HepG2 (cell line): ENCODE measurements around the gene HSPA4L. TPM values are rescaled to one million over a fixed set of nuclear protein-coding genes. Genes with fewer than 3 reads are reported as not detected.

Source experiments
- ATAC-seq: fragments of 200-7000 bp; cut with Tn5 transposase; 3 replicates; pipeline ENCODE4 v1.9.1; 2020; ENCODE audit warnings: mild to moderate bottlenecking, moderate library complexity
- BruUV-seq: library from RNA; stranded (reverse); fragments of 400-500 nt; replicated peaks from 2 replicates; lab custom pipeline; 2021; lab: Mats Ljungman, UMichigan
- CTCF ChIA-PET: fragments of 300-600 bp; formaldehyde crosslinking; extraction: SDS; loops from one replicate; lab custom pipeline; 2021; ENCODE audit warnings: low total read pairs, inconsistent platforms, low intra/inter-chr PET ratio; lab: Yijun Ruan, JAX
- POLR2A ChIA-PET: fragments of 350-600 bp; sonication (Branson Sonifier 250); formaldehyde crosslinking; loops from one replicate; lab custom pipeline; 2020; ENCODE audit warnings: antibody characterized with exemption, inconsistent platforms; lab: Yijun Ruan, JAX
- DNase-seq: peaks from one replicate; pipeline ENCODE4 v3.0.0-alpha.2; 2015; ENCODE audit warnings: low spot score
- FAIRE-seq: peaks from 3 replicates; lab custom pipeline; 2011; peaks lifted over from hg19 to GRCh38; lab: Jason Lieb, UNC
- H2AFZ ChIP-seq: one replicate; pipeline ENCODE4 v1.6.1; 2011; ENCODE audit warnings: low read length, inconsistent platforms
- H3K27ac ChIP-seq: fragments of 300-600 bp; 3 replicates; pipeline ENCODE4 v1.8.0; 2011; ENCODE audit warnings: mixed run types, mild to moderate bottlenecking, mixed read lengths, low read length, inconsistent platforms; ENCODE audit not compliant: insufficient read depth; ENCODE audit errors: extremely low read length
- H3K27me3 ChIP-seq, 2 experiments: fragments of 200-600 bp in 1 of 2; 2 replicates in 1 of 2; 3 replicates in 1 of 2; pipeline versions ENCODE4 v1.6.0 to v1.8.0; 2011; ENCODE audit warnings: low read length in 2 of 2, mild to moderate bottlenecking in 2 of 2, moderate library complexity in 2 of 2, inconsistent platforms in 1 of 2; ENCODE audit not compliant: insufficient read depth in 2 of 2, control insufficient read depth in 1 of 2
- H3K36me3 ChIP-seq, 2 experiments: fragments of 200-600 bp in 1 of 2; replicated peaks in 1 of 2; 2 replicates in 1 of 2; 3 replicates in 1 of 2; pipeline versions ENCODE4 v1.5.1 to v1.8.0; 2011; ENCODE audit warnings: low read length in 2 of 2, inconsistent platforms in 1 of 2; ENCODE audit not compliant: insufficient read depth in 2 of 2, control insufficient read depth in 1 of 2
- H3K4me1 ChIP-seq: 2 replicates; pipeline ENCODE4 v1.5.1; 2012; ENCODE audit warnings: low read length, inconsistent platforms; ENCODE audit not compliant: insufficient read depth
- H3K4me2 ChIP-seq: 2 replicates; pipeline ENCODE4 v1.6.0; 2011; ENCODE audit warnings: low read depth, low read length, inconsistent platforms
- H3K4me3 ChIP-seq, 3 experiments: fragments of 200-600 bp in 1 of 3; sonication (generic), shearing (Covaris generic) in 1 of 3; replicated peaks in 1 of 3; 2 replicates each; pipeline ENCODE4 v1.5.1; 2011 to 2016; ENCODE audit warnings: low read length in 3 of 3, inconsistent platforms in 2 of 3, low read depth in 2 of 3, mild to moderate bottlenecking in 2 of 3, control low read depth in 1 of 3, mixed read lengths in 1 of 3; ENCODE audit not compliant: insufficient read depth in 1 of 3
- H3K79me2 ChIP-seq: one replicate; pipeline ENCODE4 v1.6.1; 2011; ENCODE audit warnings: low read length, inconsistent platforms; ENCODE audit not compliant: insufficient read depth
- H3K9ac ChIP-seq: 2 replicates; pipeline ENCODE4 v1.6.0; 2011; ENCODE audit warnings: mild to moderate bottlenecking, low read depth, low read length, inconsistent platforms; ENCODE audit not compliant: insufficient read depth
- H3K9me3 ChIP-seq: 2 replicates; pipeline ENCODE4 v1.5.1; 2012; ENCODE audit warnings: mild to moderate bottlenecking, low read length
- H4K20me1 ChIP-seq: 2 replicates; pipeline ENCODE4 v1.6.0; 2011; ENCODE audit warnings: inconsistent platforms, mild to moderate bottlenecking, low read length, moderate library complexity; ENCODE audit not compliant: insufficient read depth
- FOXP1 ChIP-seq, 2 experiments: fragments of 450-650 bp in 1 of 2; IDR thresholded peaks; 2 replicates each; pipeline ENCODE4 v1.6.1; 2017 to 2018; ENCODE audit warnings: antibody characterized with exemption in 1 of 2
- HIC2 ChIP-seq: sonication (generic); formaldehyde crosslinking; IDR thresholded peaks from 2 replicates; pipeline ENCODE4 v1.9.0; 2022; ENCODE audit warnings: low read depth, missing genetic modification reagents
- HOXA3 ChIP-seq: sonication (generic); formaldehyde crosslinking; IDR thresholded peaks from 2 replicates; pipeline ENCODE4 v1.5.0; 2020; ENCODE audit warnings: missing genetic modification reagents
- MAFG ChIP-seq: sonication (generic); formaldehyde crosslinking; IDR thresholded peaks from 2 replicates; pipeline ENCODE4 v1.5.1; 2020; ENCODE audit warnings: mild to moderate bottlenecking, missing genetic modification reagents
- MED8 ChIP-seq: sonication (generic); formaldehyde crosslinking; IDR thresholded peaks from 2 replicates; pipeline ENCODE4 v1.8.1; 2023; ENCODE audit warnings: mild to moderate bottlenecking, missing genetic modification reagents; ENCODE audit not compliant: insufficient replicate concordance
- MIXL1 ChIP-seq: IDR thresholded peaks from 2 replicates; pipeline ENCODE4 v1.6.1; 2016
- NONO ChIP-seq, 2 experiments: fragments of 450-650 bp in 1 of 2; sonication (generic) in 1 of 2; formaldehyde crosslinking in 1 of 2; IDR thresholded peaks in 1 of 2; conservative IDR thresholded peaks in 1 of 2; 2 replicates each; pipeline versions ENCODE4 v1.6.1 to v1.8.0; 2017 to 2022; ENCODE audit warnings: mild to moderate bottlenecking in 1 of 2, missing genetic modification reagents in 1 of 2, moderate library complexity in 1 of 2
- REPIN1 ChIP-seq: sonication (generic); formaldehyde crosslinking; IDR thresholded peaks from 2 replicates; pipeline ENCODE4 v1.8.0; 2022; ENCODE audit warnings: missing genetic modification reagents, low read depth, mild to moderate bottlenecking, borderline replicate concordance
- RFX1 ChIP-seq: fragments of 450-650 bp; IDR thresholded peaks from 2 replicates; pipeline ENCODE4 v1.6.1; 2017
- SOX6 ChIP-seq, 2 experiments: fragments of 450-650 bp in 1 of 2; sonication (generic) in 1 of 2; formaldehyde crosslinking in 1 of 2; IDR thresholded peaks; 2 replicates each; pipeline versions ENCODE4 v1.4.0 to v1.6.1; 2017 to 2020; ENCODE audit warnings: antibody characterized with exemption in 1 of 2, mild to moderate bottlenecking in 1 of 2, missing genetic modification reagents in 1 of 2
- THAP8 ChIP-seq: sonication (generic); formaldehyde crosslinking; IDR thresholded peaks from 2 replicates; pipeline ENCODE4 v1.5.1; 2020; ENCODE audit warnings: missing genetic modification reagents, mild to moderate bottlenecking, borderline replicate concordance
- YY1 ChIP-seq: IDR thresholded peaks from 2 replicates; pipeline ENCODE4 v1.6.1; 2011; ENCODE audit warnings: low read length, low read depth, moderate library complexity, mild to moderate bottlenecking; ENCODE audit not compliant: insufficient read depth, insufficient replicate concordance
- ZC3H13 ChIP-seq: sonication (generic); formaldehyde crosslinking; IDR thresholded peaks from 2 replicates; pipeline ENCODE4 v1.8.1; 2023; ENCODE audit warnings: mild to moderate bottlenecking, missing genetic modification reagents, moderate library complexity
- ZFP37 ChIP-seq: sonication (generic); formaldehyde crosslinking; IDR thresholded peaks from 2 replicates; pipeline ENCODE4 v1.4.0; 2020; ENCODE audit warnings: missing genetic modification reagents, borderline replicate concordance
- ZNF274 ChIP-seq: sonication (generic); formaldehyde crosslinking; IDR thresholded peaks from 2 replicates; pipeline ENCODE4 v1.5.1; 2020; ENCODE audit warnings: mild to moderate bottlenecking, missing genetic modification reagents
- ZNF597 ChIP-seq: sonication (generic); formaldehyde crosslinking; IDR thresholded peaks from 2 replicates; pipeline ENCODE4 v1.5.0; 2020; ENCODE audit warnings: missing genetic modification reagents
- ZNF777 ChIP-seq: sonication (generic); formaldehyde crosslinking; IDR thresholded peaks from 2 replicates; pipeline ENCODE4 v1.4.0; 2020; ENCODE audit warnings: missing genetic modification reagents
- ZSCAN20 ChIP-seq: sonication (generic); formaldehyde crosslinking; IDR thresholded peaks from 2 replicates; pipeline ENCODE4 v1.4.0; 2020; ENCODE audit warnings: missing genetic modification reagents, mild to moderate bottlenecking, borderline replicate concordance
- WGBS: methylation state at CpG from one replicate; pipeline ENCODE4 v1.1.6; 2017; ENCODE audit warnings: low lambda C conversion rate; 5-methylcytosine and 5-hydroxymethylcytosine counted together
- in situ Hi-C: cut with HindIII; loops from 2 replicates; pipeline ENCODE4 v1.10.0; 2017; ENCODE audit warnings: low pct_unique_long_range_greater_than_20kb; ENCODE audit not compliant: extremely low pct_ligation_motif_present
- intact Hi-C: fragments of 100-400 bp; cut with micrococcal nuclease; formaldehyde crosslinking; loops from one replicate; pipeline ENCODE4 v1.10.0; 2022; ENCODE audit not compliant: unreplicated experiment
- polyA plus RNA-seq, 8 experiments: library from polyadenylated mRNA; depleted of rRNA in 3 of 8; stranded (reverse) in 7 of 8; unstranded in 1 of 8; fragments of >200 nt; fragmentation: Illumina TruSeq in 4 of 8; extraction: Trizol in 4 of 8; gene quantifications; 2 replicates each; pipeline versions ENCODE4 v1.2.1 to v1.2.3, GENCODE V29; 2011 to 2016; ENCODE audit warnings: low read depth in 4 of 8, missing spikeins in 1 of 8, mixed read lengths in 1 of 8; ENCODE audit not compliant: insufficient read depth in 1 of 8
- total RNA-seq, 5 experiments: library from RNA; depleted of rRNA; stranded (reverse); fragments of >200 nt; fragmentation: Illumina TruSeq; extraction: Trizol; gene quantifications; 2 replicates each; pipeline ENCODE4 v1.2.3, GENCODE V29; 2016; ENCODE audit warnings: low read depth in 1 of 5
- TF ChIP-seq, protein P1 (sequence below): sonication (generic); formaldehyde crosslinking; IDR thresholded peaks from 2 replicates; pipeline ENCODE4 v1.5.0; 2020; ENCODE audit warnings: mild to moderate bottlenecking, missing genetic modification reagents

HSPA4L gene
- total and polyA plus RNA-seq, 2 of the 13 experiments (the other 11 are each of a cell fraction or from before 2014, with no cell fraction given) = 3.7 to 31.5 TPM

GRCh38 chr4:127782025-127782274, 172 bp upstream of the HSPA4L start:
- H3K9ac ChIP-seq = peak overlapping the region; percentile 78
- no peak for DNase-seq
- peak overlapping the region; percentile 90 for H3K4me2 ChIP-seq
- ATAC-seq = no peak; the same call in 2 of the 3 replicates
- no peaks in the 10 kb centered on the region for H3K36me3 ChIP-seq
- CTCF ChIA-PET = no interaction called here
- intact Hi-C loops (loop anchor here (10.0 kb wide), 2 partner anchors 103 to 183 kb away; partner anchors contain the start of genes ABHD18, MFSD8 and PLK4), in situ Hi-C loops (no loop called here)
- no TSS peak for BruUV-seq
- no peaks in the 10 kb centered on the region for H4K20me1 ChIP-seq
- peaks cover 34% of the 10 kb centered on the region for H3K79me2 ChIP-seq
- 21% methylated on average over 14 of the region's 30 CpGs for WGBS
- POLR2A ChIA-PET = interaction anchor here (1.7 kb wide), 1 partner anchor 183 kb away, joined by 4 read pairs; the partner anchor contains the start of genes ABHD18 and MFSD8
- H3K27ac ChIP-seq = peak overlapping the region; percentile 69
- H3K9me3 ChIP-seq = no peaks in the 10 kb centered on the region
- no peak overlapping the region for H2AFZ ChIP-seq
- H3K27me3 ChIP-seq = no peaks in the 10 kb centered on the region; a peak in 1 of 5 replicates
- peaks cover 32% of the 10 kb centered on the region for H3K4me1 ChIP-seq
- peak overlapping the region; percentile 44 to 88 (median 82) for H3K4me3 ChIP-seq
- no peak for FAIRE-seq
- TF ChIP-seq SOX6 (IDR thresholded peaks at IDR 0.05) = no peak
- TF ChIP-seq SOX6 (CRISPR knock-in tag; IDR thresholded peaks at IDR 0.05) = no peak
- peak; percentile 28 for TF ChIP-seq MED8
- no peak for TF ChIP-seq FOXP1 (IDR thresholded peaks at IDR 0.05)
- no peak for TF ChIP-seq FOXP1 (CRISPR knock-in tag; IDR thresholded peaks at IDR 0.05)
- TF ChIP-seq ZSCAN20 = no peak
- no peak for TF ChIP-seq HIC2 (CRISPR knock-in tag)
- TF ChIP-seq RFX1 = no peak
- TF ChIP-seq MIXL1 = no peak
- no peak for TF ChIP-seq ZNF597
- 0 out of 2 replicates have a peak, but pooled peaks have one; percentile 31 for TF ChIP-seq ZC3H13 (CRISPR knock-in tag)
- TF ChIP-seq ZNF777 = no peak
- no peak for TF ChIP-seq REPIN1 (CRISPR knock-in tag)
- TF ChIP-seq, protein P1, sequence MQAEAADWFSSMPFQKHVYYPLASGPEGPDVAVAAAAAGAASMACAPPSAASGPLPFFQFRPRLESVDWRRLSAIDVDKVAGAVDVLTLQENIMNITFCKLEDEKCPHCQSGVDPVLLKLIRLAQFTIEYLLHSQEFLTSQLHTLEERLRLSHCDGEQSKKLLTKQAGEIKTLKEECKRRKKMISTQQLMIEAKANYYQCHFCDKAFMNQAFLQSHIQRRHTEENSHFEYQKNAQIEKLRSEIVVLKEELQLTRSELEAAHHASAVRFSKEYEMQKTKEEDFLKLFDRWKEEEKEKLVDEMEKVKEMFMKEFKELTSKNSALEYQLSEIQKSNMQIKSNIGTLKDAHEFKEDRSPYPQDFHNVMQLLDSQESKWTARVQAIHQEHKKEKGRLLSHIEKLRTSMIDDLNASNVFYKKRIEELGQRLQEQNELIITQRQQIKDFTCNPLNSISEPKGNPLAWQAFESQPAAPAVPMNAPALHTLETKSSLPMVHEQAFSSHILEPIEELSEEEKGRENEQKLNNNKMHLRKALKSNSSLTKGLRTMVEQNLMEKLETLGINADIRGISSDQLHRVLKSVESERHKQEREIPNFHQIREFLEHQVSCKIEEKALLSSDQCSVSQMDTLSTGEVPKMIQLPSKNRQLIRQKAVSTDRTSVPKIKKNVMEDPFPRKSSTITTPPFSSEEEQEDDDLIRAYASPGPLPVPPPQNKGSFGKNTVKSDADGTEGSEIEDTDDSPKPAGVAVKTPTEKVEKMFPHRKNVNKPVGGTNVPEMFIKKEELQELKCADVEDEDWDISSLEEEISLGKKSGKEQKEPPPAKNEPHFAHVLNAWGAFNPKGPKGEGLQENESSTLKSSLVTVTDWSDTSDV = no peak
- no peak for TF ChIP-seq THAP8 (CRISPR knock-in tag)
- TF ChIP-seq ZNF274 (CRISPR knock-in tag) = peak; percentile 9; the same call in 1 of the 2 replicates
- no peak for TF ChIP-seq ZFP37 (CRISPR knock-in tag)
- TF ChIP-seq HOXA3 (CRISPR knock-in tag) = no peak
- no peak for TF ChIP-seq NONO (IDR thresholded peaks at IDR 0.05)
- TF ChIP-seq NONO (CRISPR knock-in tag; conservative IDR thresholded peaks at IDR 0.05) = peak; percentile 30; the same call in 1 of the 2 replicates
- TF ChIP-seq MAFG (CRISPR knock-in tag) = no peak
- no peak for TF ChIP-seq YY1
